SK-N-SH (cell line): ENCODE results near the gene BCAT1. TPM values are rescaled to one million over a fixed set of nuclear protein-coding genes. Genes with fewer than 3 reads are reported as not detected.

ENCODE experiments used
- CTCF ChIA-PET: fragments of 300-600, 350-600 bp; formaldehyde crosslinking; extraction: SDS; loops from one replicate; lab custom pipeline; 2021; lab: Yijun Ruan, JAX
- POLR2A ChIA-PET: fragments of 350-600 bp; sonication (Branson Sonifier 250); formaldehyde crosslinking; extraction: SDS; loops from one replicate; lab custom pipeline; 2020; ENCODE audit warnings: antibody characterized with exemption, inconsistent platforms; lab: Yijun Ruan, JAX
- DNase-seq: peaks from one replicate; pipeline ENCODE4 v3.0.0; 2012
- H2AFZ ChIP-seq: fragments of 200-600 bp; sonication (generic); 2 replicates; pipeline ENCODE4 v1.8.1; 2016; ENCODE audit warnings: antibody characterized with exemption, mild to moderate bottlenecking, low read depth
- H3F3A ChIP-seq: fragments of 200-600 bp; sonication (generic); replicated peaks from 2 replicates; pipeline ENCODE3; 2016; ENCODE audit warnings: antibody characterized with exemption, mild to moderate bottlenecking; ENCODE audit not compliant: insufficient read depth
- H3K27ac ChIP-seq, 2 experiments: fragments of 200-500 bp in 1 of 2; fragments of 200-600 bp in 1 of 2; sonication (Bioruptor generic) in 1 of 2; sonication (generic), shearing (Covaris generic) in 1 of 2; 2 replicates each; pipeline versions ENCODE4 v1.5.1 to v1.6.1; 2014 to 2016; ENCODE audit warnings: low read depth in 2 of 2, inconsistent platforms in 1 of 2, low read length in 1 of 2, mild to moderate bottlenecking in 1 of 2, mixed read lengths in 1 of 2
- H3K27me3 ChIP-seq: fragments of 200-600 bp; sonication (generic), shearing (Covaris generic); 2 replicates; pipeline ENCODE4 v1.6.1; 2016; ENCODE audit warnings: mixed run types; ENCODE audit not compliant: insufficient read depth
- H3K36me3 ChIP-seq, 2 experiments: fragments of 200-500 bp in 1 of 2; fragments of 200-600 bp in 1 of 2; sonication (Bioruptor generic) in 1 of 2; sonication (generic) in 1 of 2; replicated peaks in 1 of 2; 2 replicates each; pipeline versions ENCODE3 to v1.5.1; 2014 to 2016; ENCODE audit warnings: low read length in 1 of 2, mild to moderate bottlenecking in 1 of 2; ENCODE audit not compliant: insufficient read depth in 2 of 2, control insufficient read depth in 1 of 2
- H3K4me1 ChIP-seq, 2 experiments: fragments of 200-500 bp in 1 of 2; fragments of 200-600 bp in 1 of 2; sonication (Bioruptor generic) in 1 of 2; sonication (generic), shearing (Covaris generic) in 1 of 2; 2 replicates each; pipeline versions ENCODE4 v1.5.1 to v1.6.1; 2014 to 2016; ENCODE audit warnings: low read depth in 1 of 2, low read length in 1 of 2, mixed run types in 1 of 2; ENCODE audit not compliant: insufficient read depth in 2 of 2, control insufficient read depth in 1 of 2
- H3K4me2 ChIP-seq: fragments of 200-600 bp; sonication (generic), shearing (Covaris generic); 2 replicates; pipeline ENCODE4 v1.6.1; 2017; ENCODE audit warnings: mixed run types
- H3K4me3 ChIP-seq, 2 experiments: fragments of 200-500 bp in 1 of 2; fragments of 200-600 bp in 1 of 2; sonication (Bioruptor generic) in 1 of 2; sonication (generic), shearing (Covaris generic) in 1 of 2; 2 replicates each; pipeline versions ENCODE4 v1.5.1 to v1.8.1; 2014 to 2016; ENCODE audit warnings: low read depth in 2 of 2, inconsistent platforms in 1 of 2, low read length in 1 of 2, mild to moderate bottlenecking in 1 of 2, mixed read lengths in 1 of 2, moderate library complexity in 1 of 2
- H3K79me2 ChIP-seq: fragments of 200-600 bp; sonication (generic); 2 replicates; pipeline ENCODE4 v1.8.1; 2017; ENCODE audit warnings: mild to moderate bottlenecking; ENCODE audit not compliant: insufficient read depth
- H3K9ac ChIP-seq: fragments of 200-600 bp; sonication (generic); 2 replicates; pipeline ENCODE4 v1.6.1; 2017; ENCODE audit warnings: mixed run types
- H3K9me2 ChIP-seq: fragments of 200-600 bp; sonication (generic); 2 replicates; pipeline ENCODE4 v1.6.1; 2017; ENCODE audit warnings: mixed run types
- H3K9me3 ChIP-seq: fragments of 200-600 bp; sonication (generic); 2 replicates; pipeline ENCODE4 v1.6.1; 2017; ENCODE audit warnings: mixed run types, mild to moderate bottlenecking, moderate library complexity
- H4K20me1 ChIP-seq: fragments of 200-600 bp; sonication (generic); 2 replicates; pipeline ENCODE4 v1.6.1; 2017; ENCODE audit warnings: mild to moderate bottlenecking, mixed run types; ENCODE audit not compliant: insufficient read depth
- GABPA ChIP-seq: IDR thresholded peaks from 2 replicates; pipeline ENCODE4 v1.4.0; 2012; ENCODE audit warnings: low read depth, mild to moderate bottlenecking
- MEF2A ChIP-seq: IDR thresholded peaks from 2 replicates; pipeline ENCODE4 v1.4.0; 2012; ENCODE audit warnings: low read depth, borderline replicate concordance
- MXI1 ChIP-seq: IDR thresholded peaks from 2 replicates; pipeline ENCODE4 v1.6.1; 2012; ENCODE audit warnings: mild to moderate bottlenecking, low read depth, low read length, improper control_type of control experiment
- NFIC ChIP-seq: IDR thresholded peaks from 2 replicates; pipeline ENCODE4 v1.4.0; 2012; ENCODE audit warnings: borderline replicate concordance
- NRF1 ChIP-seq: IDR thresholded peaks from 2 replicates; pipeline ENCODE4 v1.6.1; 2012; ENCODE audit warnings: low read depth, mild to moderate bottlenecking, low read length
- TCF12 ChIP-seq: IDR thresholded peaks from 2 replicates; pipeline ENCODE4 v1.4.0; 2012
- WGBS: methylation state at CpG from one replicate; pipeline ENCODE4 v1.1.6; 2017; ENCODE audit warnings: low lambda C conversion rate; 5-methylcytosine and 5-hydroxymethylcytosine counted together
- polyA plus RNA-seq, 3 experiments: library from polyadenylated mRNA; depleted of rRNA; stranded (reverse); fragments of >200 nt; gene quantifications; 2 replicates each; pipeline ENCODE4 v1.2.3, GENCODE V29; 2012
- TF ChIP-seq, protein P1 (sequence below): fragments of 150-350 bp; IDR thresholded peaks from 2 replicates; pipeline ENCODE4 v1.6.1; 2016; ENCODE audit warnings: mild to moderate bottlenecking, low read depth, low read length
- TF ChIP-seq, protein P2 (sequence below): IDR thresholded peaks from 2 replicates; pipeline ENCODE4; 2012
- TF ChIP-seq, protein P3 (sequence below): IDR thresholded peaks from 2 replicates; pipeline ENCODE4 v1.6.1; 2012; ENCODE audit warnings: mild to moderate bottlenecking, low read depth, low read length, moderate library complexity

The BCAT1 gene
- polyA plus RNA-seq, 1 of the 3 experiments (the other 2 are of a cell fraction): 7.7 TPM

DNA sequence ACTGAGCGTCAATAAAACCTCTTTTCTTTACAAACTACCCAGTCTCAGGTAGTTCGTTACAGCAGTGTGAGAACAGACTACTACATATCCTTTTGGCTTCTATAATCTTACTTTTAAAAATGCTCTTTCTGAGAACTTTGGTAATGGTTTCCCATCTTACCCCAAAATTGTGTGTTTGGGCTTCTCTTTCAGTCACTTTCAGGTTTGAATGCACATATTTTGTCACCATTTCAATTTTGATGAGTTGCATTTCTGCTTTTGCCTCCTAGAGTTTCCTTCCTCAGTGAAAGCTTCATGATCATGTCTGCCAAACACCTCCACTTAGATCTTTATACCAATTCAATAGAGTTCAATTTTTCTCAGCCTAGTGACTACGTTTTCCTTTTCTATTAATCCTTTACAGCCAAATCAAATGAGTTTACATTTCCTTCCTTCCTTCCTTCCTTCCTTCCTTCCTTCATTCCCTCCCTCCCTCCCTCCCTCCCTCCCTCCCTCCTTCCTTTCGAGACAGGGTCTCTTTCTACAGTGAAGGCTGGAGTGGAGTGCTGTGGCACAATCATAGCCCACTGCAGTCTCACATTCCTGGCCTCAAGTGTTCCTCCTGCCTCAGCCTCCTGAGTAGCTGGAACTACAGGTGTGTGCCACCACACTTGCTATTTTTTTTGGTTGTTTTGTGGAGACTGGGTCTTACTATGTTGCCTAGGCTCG, 124.9 kb downstream of the BCAT1 start:
- Histone ChIP-seq H2AFZ (no peak overlapping the region), H3K9me2 (0 out of 2 replicates have a peak, but pooled peaks cover 5% of the 10 kb centered on the region), H3K9me3 (no peaks in the 10 kb centered on the region), H3F3A (peaks cover 14% of the 10 kb centered on the region), H3K4me2 (no peak overlapping the region), H3K4me3 (no peak overlapping the region), H3K36me3 (peaks cover 19 to 68% of the 10 kb centered on the region in 2 experiments), H3K79me2 (no peaks in the 10 kb centered on the region; the same call in 1 of the 2 replicates), H4K20me1 (no peaks in the 10 kb centered on the region), H3K27me3 (no peaks in the 10 kb centered on the region), H3K27ac (no peak overlapping the region), H3K4me1 (peaks cover 0 to 11% of the 10 kb centered on the region in 2 experiments; a peak in 1 of 4 replicates), H3K9ac (no peak overlapping the region)
- POLR2A ChIA-PET: no interaction called here
- CTCF ChIA-PET: no interaction called here
- DNase-seq: no peak
- TF ChIP-seq, protein P1, sequence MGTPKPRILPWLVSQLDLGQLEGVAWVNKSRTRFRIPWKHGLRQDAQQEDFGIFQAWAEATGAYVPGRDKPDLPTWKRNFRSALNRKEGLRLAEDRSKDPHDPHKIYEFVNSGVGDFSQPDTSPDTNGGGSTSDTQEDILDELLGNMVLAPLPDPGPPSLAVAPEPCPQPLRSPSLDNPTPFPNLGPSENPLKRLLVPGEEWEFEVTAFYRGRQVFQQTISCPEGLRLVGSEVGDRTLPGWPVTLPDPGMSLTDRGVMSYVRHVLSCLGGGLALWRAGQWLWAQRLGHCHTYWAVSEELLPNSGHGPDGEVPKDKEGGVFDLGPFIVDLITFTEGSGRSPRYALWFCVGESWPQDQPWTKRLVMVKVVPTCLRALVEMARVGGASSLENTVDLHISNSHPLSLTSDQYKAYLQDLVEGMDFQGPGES: no peak
- TF ChIP-seq, protein P2, sequence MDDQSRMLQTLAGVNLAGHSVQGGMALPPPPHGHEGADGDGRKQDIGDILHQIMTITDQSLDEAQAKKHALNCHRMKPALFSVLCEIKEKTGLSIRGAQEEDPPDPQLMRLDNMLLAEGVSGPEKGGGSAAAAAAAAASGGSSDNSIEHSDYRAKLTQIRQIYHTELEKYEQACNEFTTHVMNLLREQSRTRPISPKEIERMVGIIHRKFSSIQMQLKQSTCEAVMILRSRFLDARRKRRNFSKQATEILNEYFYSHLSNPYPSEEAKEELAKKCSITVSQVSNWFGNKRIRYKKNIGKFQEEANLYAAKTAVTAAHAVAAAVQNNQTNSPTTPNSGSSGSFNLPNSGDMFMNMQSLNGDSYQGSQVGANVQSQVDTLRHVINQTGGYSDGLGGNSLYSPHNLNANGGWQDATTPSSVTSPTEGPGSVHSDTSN: no peak
- TF ChIP-seq MEF2A (no peak), NFIC (no peak), MXI1 (no peak), TCF12 (no peak), GABPA (no peak), NRF1 (no peak)
- TF ChIP-seq, protein P3, sequence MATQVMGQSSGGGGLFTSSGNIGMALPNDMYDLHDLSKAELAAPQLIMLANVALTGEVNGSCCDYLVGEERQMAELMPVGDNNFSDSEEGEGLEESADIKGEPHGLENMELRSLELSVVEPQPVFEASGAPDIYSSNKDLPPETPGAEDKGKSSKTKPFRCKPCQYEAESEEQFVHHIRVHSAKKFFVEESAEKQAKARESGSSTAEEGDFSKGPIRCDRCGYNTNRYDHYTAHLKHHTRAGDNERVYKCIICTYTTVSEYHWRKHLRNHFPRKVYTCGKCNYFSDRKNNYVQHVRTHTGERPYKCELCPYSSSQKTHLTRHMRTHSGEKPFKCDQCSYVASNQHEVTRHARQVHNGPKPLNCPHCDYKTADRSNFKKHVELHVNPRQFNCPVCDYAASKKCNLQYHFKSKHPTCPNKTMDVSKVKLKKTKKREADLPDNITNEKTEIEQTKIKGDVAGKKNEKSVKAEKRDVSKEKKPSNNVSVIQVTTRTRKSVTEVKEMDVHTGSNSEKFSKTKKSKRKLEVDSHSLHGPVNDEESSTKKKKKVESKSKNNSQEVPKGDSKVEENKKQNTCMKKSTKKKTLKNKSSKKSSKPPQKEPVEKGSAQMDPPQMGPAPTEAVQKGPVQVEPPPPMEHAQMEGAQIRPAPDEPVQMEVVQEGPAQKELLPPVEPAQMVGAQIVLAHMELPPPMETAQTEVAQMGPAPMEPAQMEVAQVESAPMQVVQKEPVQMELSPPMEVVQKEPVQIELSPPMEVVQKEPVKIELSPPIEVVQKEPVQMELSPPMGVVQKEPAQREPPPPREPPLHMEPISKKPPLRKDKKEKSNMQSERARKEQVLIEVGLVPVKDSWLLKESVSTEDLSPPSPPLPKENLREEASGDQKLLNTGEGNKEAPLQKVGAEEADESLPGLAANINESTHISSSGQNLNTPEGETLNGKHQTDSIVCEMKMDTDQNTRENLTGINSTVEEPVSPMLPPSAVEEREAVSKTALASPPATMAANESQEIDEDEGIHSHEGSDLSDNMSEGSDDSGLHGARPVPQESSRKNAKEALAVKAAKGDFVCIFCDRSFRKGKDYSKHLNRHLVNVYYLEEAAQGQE: no peak
- 83% methylated on average over 5 of the region's 5 CpGs for WGBS
